GM18505 (cell line): Measurements from ENCODE around the gene RIIAD1.

Source experiments
- ATAC-seq: cut with Tn5 transposase; IDR thresholded peaks from one replicate; pipeline ENCODE4 v1.9.1; 2021; ENCODE audit not compliant: unreplicated experiment
- POLR2A ChIP-seq: IDR thresholded peaks from 4 replicates; pipeline ENCODE4 v1.6.1; 2011; ENCODE audit warnings: borderline replicate concordance; ENCODE audit not compliant: insufficient read depth, insufficient read length; ENCODE audit errors: extremely low read depth

RIIAD1 gene

GRCh38 chr1:151773702-151774101 lies 52.4 kb downstream of the RIIAD1 start:
- no peak for TF ChIP-seq POLR2A
- no peak for ATAC-seq

- no peak for ATAC-seq
- TF ChIP-seq POLR2A: no peak
Observed at GRCh38 chr1:151774256-151774922, 53.1 kb downstream of the RIIAD1 start.

- TF ChIP-seq POLR2A: no peak
- no peak for ATAC-seq
Observed at GRCh38 chr1:151775894-151776664, 54.8 kb downstream of the RIIAD1 start.

GRCh38 chr1:151776665-151777062 lies 55.3 kb downstream of the RIIAD1 start:
- TF ChIP-seq POLR2A: no peak
- ATAC-seq: no peak

- ATAC-seq: no peak
- no peak for TF ChIP-seq POLR2A
Observed at GRCh38 chr1:151777317-151777716, 56.0 kb downstream of the RIIAD1 start.
